ENCODE data around the gene JPH2.

DNA sequence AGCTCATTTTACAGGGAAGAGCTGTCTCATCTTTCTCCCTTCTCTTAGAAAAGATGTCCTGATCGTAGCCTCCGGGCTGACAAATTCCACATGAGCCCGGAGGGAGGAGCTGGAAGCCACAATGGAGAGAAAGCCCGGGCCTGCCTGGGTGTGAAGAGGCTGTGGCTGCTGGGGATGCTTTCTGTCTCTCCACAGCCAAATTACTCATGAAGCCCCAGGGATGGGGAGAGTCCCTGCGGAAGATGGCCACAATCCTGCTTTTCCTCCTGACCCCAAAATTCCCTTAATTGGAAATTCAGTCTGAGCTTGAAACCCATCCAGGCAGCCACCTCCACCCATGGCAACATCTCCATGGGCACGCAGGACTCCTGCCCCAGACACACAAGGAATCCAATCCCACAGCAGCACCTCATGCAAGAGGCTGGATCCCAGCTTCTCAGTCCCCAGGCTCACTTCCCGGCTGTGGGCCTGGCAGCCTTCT lies 32.4 kb downstream of the JPH2 start:
- TF ChIP-seq, protein P1, sequence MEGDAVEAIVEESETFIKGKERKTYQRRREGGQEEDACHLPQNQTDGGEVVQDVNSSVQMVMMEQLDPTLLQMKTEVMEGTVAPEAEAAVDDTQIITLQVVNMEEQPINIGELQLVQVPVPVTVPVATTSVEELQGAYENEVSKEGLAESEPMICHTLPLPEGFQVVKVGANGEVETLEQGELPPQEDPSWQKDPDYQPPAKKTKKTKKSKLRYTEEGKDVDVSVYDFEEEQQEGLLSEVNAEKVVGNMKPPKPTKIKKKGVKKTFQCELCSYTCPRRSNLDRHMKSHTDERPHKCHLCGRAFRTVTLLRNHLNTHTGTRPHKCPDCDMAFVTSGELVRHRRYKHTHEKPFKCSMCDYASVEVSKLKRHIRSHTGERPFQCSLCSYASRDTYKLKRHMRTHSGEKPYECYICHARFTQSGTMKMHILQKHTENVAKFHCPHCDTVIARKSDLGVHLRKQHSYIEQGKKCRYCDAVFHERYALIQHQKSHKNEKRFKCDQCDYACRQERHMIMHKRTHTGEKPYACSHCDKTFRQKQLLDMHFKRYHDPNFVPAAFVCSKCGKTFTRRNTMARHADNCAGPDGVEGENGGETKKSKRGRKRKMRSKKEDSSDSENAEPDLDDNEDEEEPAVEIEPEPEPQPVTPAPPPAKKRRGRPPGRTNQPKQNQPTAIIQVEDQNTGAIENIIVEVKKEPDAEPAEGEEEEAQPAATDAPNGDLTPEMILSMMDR (IDR thresholded peaks at IDR 0.05; ENCODE audit: low read depth, low read length): no peak
- TF ChIP-seq POLR2A (IDR thresholded peaks at IDR 0.05; ENCODE audit: extremely low read depth, insufficient read length): no peak
- TF ChIP-seq MAX (IDR thresholded peaks at IDR 0.05; ENCODE audit: low read depth, low read length): no peak
- TF ChIP-seq MYC (IDR thresholded peaks at IDR 0.05; ENCODE audit: low read depth, low read length): no peak
